Endodermal cell (in vitro differentiated cells): ENCODE data around the gene PWWP2B. TPM values are rescaled to one million over a fixed set of nuclear protein-coding genes. Genes with fewer than 3 reads are reported as not detected.

ENCODE experiments used
- DNase-seq: peaks from one replicate; pipeline ENCODE4 v3.0.0-alpha.2; 2017
- H3K27ac ChIP-seq: 2 replicates; pipeline ENCODE4 v1.5.1; 2013; ENCODE audit warnings: mild to moderate bottlenecking, low read depth, low read length, moderate library complexity
- H3K27me3 ChIP-seq: 2 replicates; pipeline ENCODE4 v1.6.1; 2013; ENCODE audit warnings: mild to moderate bottlenecking, low read length, moderate library complexity; ENCODE audit not compliant: insufficient read depth, control insufficient read depth, poor library complexity, severe bottlenecking
- H3K36me3 ChIP-seq: 2 replicates; pipeline ENCODE4 v1.7.0; 2013; ENCODE audit warnings: mild to moderate bottlenecking, low read length, moderate library complexity; ENCODE audit not compliant: control insufficient read depth, insufficient read depth
- H3K4me1 ChIP-seq: one replicate; pipeline ENCODE4 v1.7.0; 2013; ENCODE audit warnings: low read length; ENCODE audit not compliant: control insufficient read depth, insufficient read depth
- H3K4me3 ChIP-seq: 2 replicates; pipeline ENCODE4 v1.5.1; 2013; ENCODE audit warnings: mild to moderate bottlenecking, low read length, moderate library complexity
- H3K9ac ChIP-seq: 2 replicates; pipeline ENCODE4 v1.6.1; 2013; ENCODE audit warnings: mild to moderate bottlenecking, low read length, moderate library complexity; ENCODE audit not compliant: poor library complexity, severe bottlenecking; ENCODE audit errors: extremely low read depth
- H3K9me3 ChIP-seq: 2 replicates; pipeline ENCODE4 v1.6.1; 2013; ENCODE audit warnings: mild to moderate bottlenecking, low read length, moderate library complexity; ENCODE audit not compliant: control insufficient read depth
- H3K27ac Mint-ChIP-seq: 2 replicates; pipeline ENCODE4 v1.8.0; 2020; ENCODE audit warnings: mixed read lengths
- H3K27me3 Mint-ChIP-seq: 2 replicates; pipeline ENCODE4 v1.8.0; 2021; ENCODE audit warnings: mild to moderate bottlenecking, mixed read lengths; ENCODE audit not compliant: insufficient read depth
- H3K36me3 Mint-ChIP-seq: 2 replicates; pipeline ENCODE4 v1.8.0; 2020; ENCODE audit warnings: low read depth, mixed read lengths
- H3K4me1 Mint-ChIP-seq: 2 replicates; pipeline ENCODE4 v1.8.0; 2020; ENCODE audit warnings: mixed read lengths
- H3K4me3 Mint-ChIP-seq: 2 replicates; pipeline ENCODE4 v1.8.0; 2020; ENCODE audit warnings: mild to moderate bottlenecking, moderate library complexity, mixed read lengths
- H3K9me3 Mint-ChIP-seq: 2 replicates; pipeline ENCODE4 v1.8.0; 2020; ENCODE audit warnings: mild to moderate bottlenecking, mixed read lengths
- WGBS, 2 experiments: methylation state at CpG; one replicate each; pipeline versions ENCODE4 v1.1.5 to v1.1.7; 2013; ENCODE audit warnings: missing lambda C conversion rate in 2 of 2, mixed read lengths in 1 of 2; ENCODE audit not compliant: insufficient coverage in 1 of 2, insufficient read length in 1 of 2; 5-methylcytosine and 5-hydroxymethylcytosine counted together
- total RNA-seq, 2 donors: library from RNA; stranded (reverse); fragmentation: NEBNext Ultra II Directional in 1 of 2; extraction: Animal tissue kit (Norgen Biotek cat#: 25700) in 1 of 2; gene quantifications; 2 replicates in 1 of 2; 3 replicates in 1 of 2; pipeline ENCODE4 v1.2.1, GENCODE V29; 2021
- TF ChIP-seq, protein P1 (sequence below): fragments of 200-600 bp; sonication (generic); conservative IDR thresholded peaks from 2 replicates; pipeline ENCODE4 v1.5.0; 2021; ENCODE audit warnings: antibody characterized with exemption, mild to moderate bottlenecking

Gene PWWP2B
- total RNA-seq, 2 donors from 2014 or later: 11.4 to 13.9 TPM

DNA sequence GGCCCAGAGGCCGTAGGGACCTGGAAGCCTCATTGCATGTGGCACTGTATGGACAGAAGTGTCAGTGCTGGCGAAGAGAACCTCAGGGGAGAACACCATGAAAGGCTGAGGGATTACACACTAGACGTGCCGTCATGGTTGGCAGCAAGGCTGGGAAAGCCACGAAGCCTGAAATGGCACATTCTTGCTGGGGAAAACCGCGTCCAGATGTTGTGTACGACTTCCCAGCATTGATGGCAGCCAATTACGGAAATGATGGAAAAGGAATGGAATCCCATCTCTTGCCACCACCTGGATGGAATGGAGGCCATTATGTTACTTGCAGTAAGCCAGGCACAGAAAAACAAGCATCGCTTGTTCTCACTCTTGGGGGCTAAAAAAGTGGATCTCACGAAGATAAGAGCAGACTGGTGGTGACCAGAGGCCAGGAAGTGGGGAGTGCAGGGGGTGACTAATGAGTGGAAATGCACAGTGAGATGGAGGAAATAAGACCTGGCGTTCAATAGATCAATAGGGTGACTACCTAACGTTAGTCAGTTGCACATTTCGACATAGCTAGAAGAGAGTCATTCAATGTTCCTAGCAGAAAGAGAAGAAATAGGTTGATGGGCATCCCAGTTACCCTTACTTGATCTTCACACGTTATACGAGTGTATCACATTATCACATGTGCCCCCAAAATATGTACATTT lies 14.6 kb upstream of the PWWP2B start:
- Histone ChIP-seq H3K27me3 (no peaks in the 10 kb centered on the region), H3K4me1 (no peaks in the 10 kb centered on the region), H3K36me3 (no peaks in the 10 kb centered on the region), H3K9me3 (no peaks in the 10 kb centered on the region), H3K27ac (no peak overlapping the region), H3K9ac (no peak overlapping the region), H3K4me3 (no peak overlapping the region)
- no peak overlapping the region for H3K27ac Mint-ChIP-seq
- H3K27me3 Mint-ChIP-seq: peaks cover 3% of the 10 kb centered on the region
- H3K4me3 Mint-ChIP-seq: no peak overlapping the region
- H3K36me3 Mint-ChIP-seq: peaks cover 2% of the 10 kb centered on the region
- peaks cover 2% of the 10 kb centered on the region for H3K9me3 Mint-ChIP-seq
- TF ChIP-seq, protein P1, sequence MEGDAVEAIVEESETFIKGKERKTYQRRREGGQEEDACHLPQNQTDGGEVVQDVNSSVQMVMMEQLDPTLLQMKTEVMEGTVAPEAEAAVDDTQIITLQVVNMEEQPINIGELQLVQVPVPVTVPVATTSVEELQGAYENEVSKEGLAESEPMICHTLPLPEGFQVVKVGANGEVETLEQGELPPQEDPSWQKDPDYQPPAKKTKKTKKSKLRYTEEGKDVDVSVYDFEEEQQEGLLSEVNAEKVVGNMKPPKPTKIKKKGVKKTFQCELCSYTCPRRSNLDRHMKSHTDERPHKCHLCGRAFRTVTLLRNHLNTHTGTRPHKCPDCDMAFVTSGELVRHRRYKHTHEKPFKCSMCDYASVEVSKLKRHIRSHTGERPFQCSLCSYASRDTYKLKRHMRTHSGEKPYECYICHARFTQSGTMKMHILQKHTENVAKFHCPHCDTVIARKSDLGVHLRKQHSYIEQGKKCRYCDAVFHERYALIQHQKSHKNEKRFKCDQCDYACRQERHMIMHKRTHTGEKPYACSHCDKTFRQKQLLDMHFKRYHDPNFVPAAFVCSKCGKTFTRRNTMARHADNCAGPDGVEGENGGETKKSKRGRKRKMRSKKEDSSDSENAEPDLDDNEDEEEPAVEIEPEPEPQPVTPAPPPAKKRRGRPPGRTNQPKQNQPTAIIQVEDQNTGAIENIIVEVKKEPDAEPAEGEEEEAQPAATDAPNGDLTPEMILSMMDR: no peak
- DNase-seq: no peak
- no peaks in the 10 kb centered on the region for H3K4me1 Mint-ChIP-seq
- 88 to 95% methylated on average over 13 to 14 of the region's 16 CpGs for WGBS, 2 experiments

DNA sequence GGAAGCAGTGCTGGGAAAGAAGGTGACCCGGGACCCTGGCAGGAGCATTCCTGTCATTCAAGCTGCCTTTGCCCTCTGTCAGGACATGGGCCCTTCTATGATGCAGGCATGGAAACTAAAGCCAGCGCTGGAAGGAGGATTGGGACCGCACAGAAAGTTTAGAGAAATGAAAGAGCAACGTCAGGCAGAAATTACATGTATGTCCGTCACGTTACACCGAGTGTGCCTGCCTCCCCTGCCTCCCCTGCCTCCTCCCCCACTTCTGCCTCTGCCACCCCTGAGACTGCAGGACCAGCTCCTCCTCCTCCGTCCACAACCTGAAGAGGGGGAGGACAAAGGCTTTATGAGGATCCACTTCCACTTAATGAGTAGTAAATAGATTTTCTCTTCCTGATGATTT lies 13.9 kb upstream of the PWWP2B start:
- Histone ChIP-seq H3K9ac (no peak overlapping the region), H3K27me3 (no peaks in the 10 kb centered on the region), H3K27ac (no peak overlapping the region), H3K4me1 (no peaks in the 10 kb centered on the region), H3K9me3 (no peaks in the 10 kb centered on the region), H3K4me3 (no peak overlapping the region), H3K36me3 (no peaks in the 10 kb centered on the region)
- H3K9me3 Mint-ChIP-seq: peaks cover 2% of the 10 kb centered on the region
- TF ChIP-seq, protein P1: no peak
- 88 to 92% methylated on average over 7 to 8 of the region's 8 CpGs for WGBS, 2 experiments
- H3K36me3 Mint-ChIP-seq: peaks cover 2% of the 10 kb centered on the region
- peaks cover 3% of the 10 kb centered on the region for H3K27me3 Mint-ChIP-seq
- H3K27ac Mint-ChIP-seq: no peak overlapping the region
- no peaks in the 10 kb centered on the region for H3K4me1 Mint-ChIP-seq
- no peak overlapping the region for H3K4me3 Mint-ChIP-seq
- DNase-seq: no peak

DNA sequence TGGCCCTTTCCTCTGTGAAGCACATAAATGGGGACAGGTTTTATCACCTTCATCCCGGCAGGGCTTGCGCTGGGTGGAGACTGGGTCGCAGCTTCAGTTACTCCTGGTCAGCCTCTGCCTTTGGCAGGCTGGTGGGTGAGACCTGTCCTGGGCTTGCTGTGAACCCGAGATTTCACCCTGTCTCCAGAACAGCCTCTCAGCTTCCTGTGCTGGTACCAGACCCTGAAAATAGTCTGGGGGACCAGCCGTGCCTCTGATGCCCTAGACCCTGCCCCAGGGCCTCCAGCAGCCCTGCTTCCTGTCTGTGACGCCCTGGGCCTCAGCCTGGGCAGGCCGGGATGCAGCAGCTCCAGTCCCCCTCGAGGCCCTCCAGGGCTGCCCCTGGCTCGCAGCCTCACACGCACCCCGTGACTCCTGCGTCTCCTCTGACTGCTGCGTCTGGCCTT lies 13.2 kb upstream of the PWWP2B start:
- Histone ChIP-seq H3K9ac (no peak overlapping the region), H3K4me1 (no peaks in the 10 kb centered on the region), H3K4me3 (no peak overlapping the region), H3K9me3 (no peaks in the 10 kb centered on the region), H3K27me3 (no peaks in the 10 kb centered on the region), H3K36me3 (no peaks in the 10 kb centered on the region), H3K27ac (no peak overlapping the region)
- peaks cover 3% of the 10 kb centered on the region for H3K27me3 Mint-ChIP-seq
- TF ChIP-seq, protein P1: no peak
- DNase-seq: no peak
- peaks cover 2% of the 10 kb centered on the region for H3K9me3 Mint-ChIP-seq
- H3K4me1 Mint-ChIP-seq: no peaks in the 10 kb centered on the region
- no peak overlapping the region for H3K27ac Mint-ChIP-seq
- WGBS, 2 experiments: 87% methylated on average over 13 of the region's 13 CpGs
- peaks cover 2% of the 10 kb centered on the region for H3K36me3 Mint-ChIP-seq
- H3K4me3 Mint-ChIP-seq: no peak overlapping the region
